GM12892 (cell line): Measurements from ENCODE around the gene TNS4.

Source experiments
- POLR2A ChIP-seq: IDR thresholded peaks from 2 replicates; pipeline ENCODE4 v1.6.1; 2011; ENCODE audit warnings: low read depth, low read length, control low read depth
- POLR2AphosphoS5 ChIP-seq: IDR thresholded peaks from 2 replicates; pipeline ENCODE4 v1.6.1; 2011; ENCODE audit warnings: low read depth, low read length, control low read depth
- TAF1 ChIP-seq: IDR thresholded peaks from 2 replicates; pipeline ENCODE4 v1.6.1; 2011; ENCODE audit warnings: low read depth, mild to moderate bottlenecking, control low read depth, low read length, borderline replicate concordance

GRCh38 chr17:40500190-40500589, 1.2 kb downstream of the TNS4 start:
- TF ChIP-seq POLR2AphosphoS5 (no peak), POLR2A (no peak), TAF1 (no peak)
